Measurements from ENCODE around the gene CCHCR1. TPM values are rescaled to one million over a fixed set of nuclear protein-coding genes. Genes with fewer than 3 reads are reported as not detected.

The CCHCR1 gene
- total and polyA plus RNA-seq, 4 donors = 3.1 to 9.9 (median 6.2) TPM

- no peak for TF ChIP-seq CTCF (IDR thresholded peaks at IDR 0.05; ENCODE audit: low read depth, low read length, missing input control)
- TF ChIP-seq FOXA1 (IDR thresholded peaks at IDR 0.05) = no peak
- no peak for TF ChIP-seq NR2F2 (IDR thresholded peaks at IDR 0.05)
- TF ChIP-seq GABPA (IDR thresholded peaks at IDR 0.05 in 1 of 2, conservative IDR thresholded peaks at IDR 0.05 in 1 of 2) = no peak
- no peak for TF ChIP-seq FOXA2 (IDR thresholded peaks at IDR 0.05)
- TF ChIP-seq REST (IDR thresholded peaks at IDR 0.05) = no peak
- TF ChIP-seq JUND (IDR thresholded peaks at IDR 0.05) = no peak
Observed at GRCh38 chr6:31161216-31162126, 3.9 kb upstream of the CCHCR1 start (continued).

GRCh38 chr6:31158863-31159855, 1.6 kb upstream of the CCHCR1 start:
- Histone ChIP-seq H3K9ac (ENCODE audit: low read depth in 1 of 2, low read length in 2 of 2) (peak overlapping the region in 1 of 2 donors; percentile 42), H3K27ac (ENCODE audit: low read depth in 1 of 2, low read length in 2 of 2) (no peak overlapping the region), H3K27me3 (ENCODE audit: control insufficient read depth in 4 of 4, insufficient read depth in 4 of 4, low read length in 3 of 4) (no peaks in the 10 kb centered on the region), H3K9me3 (ENCODE audit: control insufficient read depth in 4 of 4, low read length in 3 of 4) (no peaks in the 10 kb centered on the region), H3K4me3 (ENCODE audit: low read depth in 1 of 3, low read length in 3 of 3) (peak overlapping the region; percentile 66 to 74 (median 70)), H3K4me1 (ENCODE audit: control insufficient read depth in 4 of 4, insufficient read depth in 4 of 4, low read length in 3 of 4) (peaks cover 3 to 14% (median 11%) of the 10 kb centered on the region in 4 donors), H3K36me3 (ENCODE audit: control insufficient read depth in 4 of 4, insufficient read depth in 3 of 4, low read depth in 1 of 4, low read length in 3 of 4) (peaks cover 0 to 7% (median under 1%) of the 10 kb centered on the region in 4 donors)
- no peak for DNase-seq (ENCODE audit: low spot score)
- 28% methylated on average over 35 of the region's 35 CpGs for WGBS
- TF ChIP-seq REST (IDR thresholded peaks at IDR 0.05) = no peak
- TF ChIP-seq CTCF (IDR thresholded peaks at IDR 0.05; ENCODE audit: low read depth, low read length, missing input control) = no peak
- TF ChIP-seq GABPA (IDR thresholded peaks at IDR 0.05 in 1 of 2, conservative IDR thresholded peaks at IDR 0.05 in 1 of 2) = no peak
- TF ChIP-seq YY1 (IDR thresholded peaks at IDR 0.05) = no peak
- no peak for TF ChIP-seq NR2F2 (IDR thresholded peaks at IDR 0.05)
- no peak for TF ChIP-seq RAD21 (IDR thresholded peaks at IDR 0.05)
- no peak for TF ChIP-seq SP1 (IDR thresholded peaks at IDR 0.05)
- no peak for TF ChIP-seq HNF4G (IDR thresholded peaks at IDR 0.05)
- no peak for TF ChIP-seq FOXA2 (IDR thresholded peaks at IDR 0.05)
- TF ChIP-seq ZBTB33 (IDR thresholded peaks at IDR 0.05) = no peak
- TF ChIP-seq JUND (IDR thresholded peaks at IDR 0.05) = no peak
- TF ChIP-seq MAX (IDR thresholded peaks at IDR 0.05) = no peak
- no peak for TF ChIP-seq HNF4A (conservative IDR thresholded peaks at IDR 0.05)
- TF ChIP-seq FOXA1 (IDR thresholded peaks at IDR 0.05) = no peak
- TF ChIP-seq RXRA (IDR thresholded peaks at IDR 0.05) = no peak
- no peak for TF ChIP-seq ATF3 (IDR thresholded peaks at IDR 0.05)
